ENCODE results near the gene ANKLE2. TPM values are rescaled to one million over a fixed set of nuclear protein-coding genes. Genes with fewer than 3 reads are reported as not detected.
A peak's percentile ranks its signal among the peaks of the same experiment; 100 is the strongest.

Gene ANKLE2
- total and polyA plus RNA-seq, 10 of the 15 experiments (the other 5 are each of a cell fraction or from before 2014, with no cell fraction given) = 4.3 to 89.4 (median 53.0) TPM

DNA sequence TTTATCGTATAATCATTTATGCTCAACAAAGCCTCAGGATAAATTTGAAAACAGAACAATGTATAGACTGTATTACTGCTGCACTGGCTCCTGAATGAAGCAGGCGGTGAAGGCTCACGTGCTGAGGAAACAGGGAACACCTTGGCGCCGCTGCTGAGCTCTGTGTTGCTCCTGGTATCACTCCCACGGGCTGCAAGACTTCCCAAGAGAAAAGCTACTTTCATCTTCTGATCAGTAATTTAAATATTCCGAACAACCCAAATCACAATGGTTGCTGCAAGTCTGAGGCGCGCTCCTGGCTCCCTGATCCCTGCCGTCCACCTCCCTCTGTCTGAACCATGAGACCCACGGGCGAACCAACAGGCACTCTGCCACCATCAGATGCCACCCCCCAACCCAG, 35.2 kb downstream of the ANKLE2 start:
- Histone ChIP-seq H3K79me2 (ENCODE audit: control insufficient read depth, insufficient read depth, low read length) (no peaks in the 10 kb centered on the region), H3K9me3 (replicated peaks; ENCODE audit: control insufficient read depth, insufficient read depth, low read length) (no peaks in the 10 kb centered on the region; the same call in 2 of the 3 replicates), H3K4me2 (ENCODE audit: control insufficient read depth, insufficient read depth) (no peak overlapping the region), H3K27me3 (replicated peaks in 1 of 2; ENCODE audit: control insufficient read depth in 2 of 2, insufficient read depth in 2 of 2, low read length in 1 of 2) (no peaks in the 10 kb centered on the region), H4K20me1 (ENCODE audit: control insufficient read depth, insufficient read depth) (0 out of 2 replicates have a peak, but pooled peaks cover 8% of the 10 kb centered on the region), H2AFZ (ENCODE audit: control insufficient read depth, low read depth, low read length) (no peak overlapping the region), H3K36me3 (ENCODE audit: control insufficient read depth in 2 of 2, insufficient read depth in 2 of 2, low read length in 1 of 2) (peaks cover 25 to 43% of the 10 kb centered on the region in 2 experiments), H3K9ac (ENCODE audit: control insufficient read depth, insufficient read depth, low read length) (no peak overlapping the region), H3K4me3 (no peak overlapping the region), H3K27ac (ENCODE audit: control insufficient read depth, insufficient read depth) (no peak overlapping the region), H3K4me1 (ENCODE audit: control insufficient read depth, insufficient read depth, low read length) (no peaks in the 10 kb centered on the region)
- ChIA-PET POLR2A (no interaction called here), RAD21 (ENCODE audit: unreplicated experiment) (no interaction called here), SMC1A (ENCODE audit: uncharacterized antibody, unreplicated experiment) (no interaction called here), CTCF (no interaction called here)
- FAIRE-seq (no peak), DNase-seq (ENCODE audit: low read depth, low spot score) (no peak), ATAC-seq (no peak)
- over 99% methylated on average over 11 of the region's 12 CpGs for WGBS (ENCODE audit: insufficient coverage, insufficient replicate concordance, low lambda C conversion rate, missing lambda C conversion rate)
- TF ChIP-seq TARDBP (IDR thresholded peaks at IDR 0.05; ENCODE audit: borderline replicate concordance) (no peak), YY1 (IDR thresholded peaks at IDR 0.05; ENCODE audit: low read depth, low read length) (no peak), ZNF384 (IDR thresholded peaks at IDR 0.05; ENCODE audit: borderline replicate concordance, low read depth, low read length) (no peak), STAT1 (conservative IDR thresholded peaks at IDR 0.05) (no peak), ZZZ3 (IDR thresholded peaks at IDR 0.05; ENCODE audit: control insufficient read depth, insufficient read length, low read depth) (no peak), KAT2A (conservative IDR thresholded peaks at IDR 0.05; ENCODE audit: control insufficient read depth, low read depth, low read length) (no peak), NFYB (IDR thresholded peaks at IDR 0.05; ENCODE audit: insufficient read depth, low read depth, low read length) (no peak), ESRRA (IDR thresholded peaks at IDR 0.05; ENCODE audit: low read length) (no peak), MXI1 (IDR thresholded peaks at IDR 0.05; ENCODE audit: low read depth, low read length) (no peak), MEF2B (IDR thresholded peaks at IDR 0.05; ENCODE audit: partially characterized antibody, poor library complexity, severe bottlenecking) (no peak), RBBP5 (conservative IDR thresholded peaks at IDR 0.05) (no peak)
- TF ChIP-seq, protein P1, sequence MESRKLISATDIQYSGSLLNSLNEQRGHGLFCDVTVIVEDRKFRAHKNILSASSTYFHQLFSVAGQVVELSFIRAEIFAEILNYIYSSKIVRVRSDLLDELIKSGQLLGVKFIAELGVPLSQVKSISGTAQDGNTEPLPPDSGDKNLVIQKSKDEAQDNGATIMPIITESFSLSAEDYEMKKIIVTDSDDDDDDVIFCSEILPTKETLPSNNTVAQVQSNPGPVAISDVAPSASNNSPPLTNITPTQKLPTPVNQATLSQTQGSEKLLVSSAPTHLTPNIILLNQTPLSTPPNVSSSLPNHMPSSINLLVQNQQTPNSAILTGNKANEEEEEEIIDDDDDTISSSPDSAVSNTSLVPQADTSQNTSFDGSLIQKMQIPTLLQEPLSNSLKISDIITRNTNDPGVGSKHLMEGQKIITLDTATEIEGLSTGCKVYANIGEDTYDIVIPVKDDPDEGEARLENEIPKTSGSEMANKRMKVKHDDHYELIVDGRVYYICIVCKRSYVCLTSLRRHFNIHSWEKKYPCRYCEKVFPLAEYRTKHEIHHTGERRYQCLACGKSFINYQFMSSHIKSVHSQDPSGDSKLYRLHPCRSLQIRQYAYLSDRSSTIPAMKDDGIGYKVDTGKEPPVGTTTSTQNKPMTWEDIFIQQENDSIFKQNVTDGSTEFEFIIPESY (IDR thresholded peaks at IDR 0.05) = no peak
- TF ChIP-seq, protein P2, sequence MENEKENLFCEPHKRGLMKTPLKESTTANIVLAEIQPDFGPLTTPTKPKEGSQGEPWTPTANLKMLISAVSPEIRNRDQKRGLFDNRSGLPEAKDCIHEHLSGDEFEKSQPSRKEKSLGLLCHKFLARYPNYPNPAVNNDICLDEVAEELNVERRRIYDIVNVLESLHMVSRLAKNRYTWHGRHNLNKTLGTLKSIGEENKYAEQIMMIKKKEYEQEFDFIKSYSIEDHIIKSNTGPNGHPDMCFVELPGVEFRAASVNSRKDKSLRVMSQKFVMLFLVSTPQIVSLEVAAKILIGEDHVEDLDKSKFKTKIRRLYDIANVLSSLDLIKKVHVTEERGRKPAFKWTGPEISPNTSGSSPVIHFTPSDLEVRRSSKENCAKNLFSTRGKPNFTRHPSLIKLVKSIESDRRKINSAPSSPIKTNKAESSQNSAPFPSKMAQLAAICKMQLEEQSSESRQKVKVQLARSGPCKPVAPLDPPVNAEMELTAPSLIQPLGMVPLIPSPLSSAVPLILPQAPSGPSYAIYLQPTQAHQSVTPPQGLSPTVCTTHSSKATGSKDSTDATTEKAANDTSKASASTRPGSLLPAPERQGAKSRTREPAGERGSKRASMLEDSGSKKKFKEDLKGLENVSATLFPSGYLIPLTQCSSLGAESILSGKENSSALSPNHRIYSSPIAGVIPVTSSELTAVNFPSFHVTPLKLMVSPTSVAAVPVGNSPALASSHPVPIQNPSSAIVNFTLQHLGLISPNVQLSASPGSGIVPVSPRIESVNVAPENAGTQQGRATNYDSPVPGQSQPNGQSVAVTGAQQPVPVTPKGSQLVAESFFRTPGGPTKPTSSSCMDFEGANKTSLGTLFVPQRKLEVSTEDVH (IDR thresholded peaks at IDR 0.05; ENCODE audit: low read depth, partially characterized antibody) = no peak
- TF ChIP-seq, protein P3, sequence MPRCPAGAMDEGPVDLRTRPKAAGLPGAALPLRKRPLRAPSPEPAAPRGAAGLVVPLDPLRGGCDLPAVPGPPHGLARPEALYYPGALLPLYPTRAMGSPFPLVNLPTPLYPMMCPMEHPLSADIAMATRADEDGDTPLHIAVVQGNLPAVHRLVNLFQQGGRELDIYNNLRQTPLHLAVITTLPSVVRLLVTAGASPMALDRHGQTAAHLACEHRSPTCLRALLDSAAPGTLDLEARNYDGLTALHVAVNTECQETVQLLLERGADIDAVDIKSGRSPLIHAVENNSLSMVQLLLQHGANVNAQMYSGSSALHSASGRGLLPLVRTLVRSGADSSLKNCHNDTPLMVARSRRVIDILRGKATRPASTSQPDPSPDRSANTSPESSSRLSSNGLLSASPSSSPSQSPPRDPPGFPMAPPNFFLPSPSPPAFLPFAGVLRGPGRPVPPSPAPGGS (IDR thresholded peaks at IDR 0.05; ENCODE audit: borderline replicate concordance, insufficient read depth, low read depth, low read length, poor library complexity, severe bottlenecking) = no peak
- intact Hi-C loops (cut with micrococcal nuclease; ENCODE audit: unreplicated experiment) = no loop called here
- in situ Hi-C loops (cut with MboI) = no loop called here
- TSS peak; percentile 38 for BruUV-seq (replicated peaks)
